ENCODE data around the gene ADAM12. TPM values are rescaled to one million over a fixed set of nuclear protein-coding genes. Genes with fewer than 3 reads are reported as not detected.

ADAM12 gene
- total and polyA plus RNA-seq, 10 of the 15 experiments (the other 5 are each of a cell fraction or from before 2014, with no cell fraction given) = under 0.01 to 0.62 (median 0.04) TPM; not detected in 5

GRCh38 chr10:125983656-125984055 lies 404.6 kb downstream of the ADAM12 start:
- in situ Hi-C loops (cut with MboI) (loop anchor here (5.0 kb wide), 1 partner anchor 524 kb away; no protein-coding TSS in a partner anchor), intact Hi-C loops (cut with micrococcal nuclease; ENCODE audit: unreplicated experiment) (loop anchor here (2.0 to 5.0 kb wide), 3 partner anchors 114 to 1871 kb away; no protein-coding TSS in a partner anchor)
- Histone ChIP-seq H3K27ac (ENCODE audit: control insufficient read depth, insufficient read depth) (no peak overlapping the region), H2AFZ (ENCODE audit: control insufficient read depth, low read depth, low read length) (no peak overlapping the region), H3K4me2 (ENCODE audit: control insufficient read depth, insufficient read depth) (no peak overlapping the region), H3K27me3 (replicated peaks in 1 of 2; ENCODE audit: control insufficient read depth in 2 of 2, insufficient read depth in 2 of 2, low read length in 1 of 2) (no peaks in the 10 kb centered on the region; a peak in 1 of 4 replicates), H3K4me1 (ENCODE audit: control insufficient read depth, insufficient read depth, low read length) (no peaks in the 10 kb centered on the region), H3K79me2 (ENCODE audit: control insufficient read depth, insufficient read depth, low read length) (no peaks in the 10 kb centered on the region), H3K9ac (ENCODE audit: control insufficient read depth, insufficient read depth, low read length) (no peak overlapping the region), H3K36me3 (ENCODE audit: control insufficient read depth in 2 of 2, insufficient read depth in 2 of 2, low read length in 1 of 2) (no peaks in the 10 kb centered on the region), H3K9me3 (replicated peaks; ENCODE audit: control insufficient read depth, insufficient read depth, low read length) (no peaks in the 10 kb centered on the region), H4K20me1 (ENCODE audit: control insufficient read depth, insufficient read depth) (no peaks in the 10 kb centered on the region), H3K4me3 (no peak overlapping the region)
- 13% methylated on average over 5 of the region's 5 CpGs for WGBS (ENCODE audit: insufficient coverage, insufficient replicate concordance, low lambda C conversion rate, missing lambda C conversion rate)
- no peak for ATAC-seq
- ChIA-PET SMC1A (ENCODE audit: uncharacterized antibody, unreplicated experiment) (interaction anchor here (1.0 to 2.8 kb wide), 3 partner anchors 114 to 520 kb away, joined by 3 to 13 read pairs (median 3); no protein-coding TSS in a partner anchor), POLR2A (no interaction called here), CTCF (interaction anchor here (2.1 to 4.2 kb wide), 2 partner anchors 520 to 614 kb away, joined by 12 to 18 read pairs; no protein-coding TSS in a partner anchor), RAD21 (ENCODE audit: unreplicated experiment) (interaction anchor here (1.5 kb wide), 1 partner anchor 520 kb away, joined by 3 read pairs; no protein-coding TSS in a partner anchor)
- no peak for FAIRE-seq
- DNase-seq (ENCODE audit: low read depth, low spot score) = no peak
- TF ChIP-seq, protein P1, sequence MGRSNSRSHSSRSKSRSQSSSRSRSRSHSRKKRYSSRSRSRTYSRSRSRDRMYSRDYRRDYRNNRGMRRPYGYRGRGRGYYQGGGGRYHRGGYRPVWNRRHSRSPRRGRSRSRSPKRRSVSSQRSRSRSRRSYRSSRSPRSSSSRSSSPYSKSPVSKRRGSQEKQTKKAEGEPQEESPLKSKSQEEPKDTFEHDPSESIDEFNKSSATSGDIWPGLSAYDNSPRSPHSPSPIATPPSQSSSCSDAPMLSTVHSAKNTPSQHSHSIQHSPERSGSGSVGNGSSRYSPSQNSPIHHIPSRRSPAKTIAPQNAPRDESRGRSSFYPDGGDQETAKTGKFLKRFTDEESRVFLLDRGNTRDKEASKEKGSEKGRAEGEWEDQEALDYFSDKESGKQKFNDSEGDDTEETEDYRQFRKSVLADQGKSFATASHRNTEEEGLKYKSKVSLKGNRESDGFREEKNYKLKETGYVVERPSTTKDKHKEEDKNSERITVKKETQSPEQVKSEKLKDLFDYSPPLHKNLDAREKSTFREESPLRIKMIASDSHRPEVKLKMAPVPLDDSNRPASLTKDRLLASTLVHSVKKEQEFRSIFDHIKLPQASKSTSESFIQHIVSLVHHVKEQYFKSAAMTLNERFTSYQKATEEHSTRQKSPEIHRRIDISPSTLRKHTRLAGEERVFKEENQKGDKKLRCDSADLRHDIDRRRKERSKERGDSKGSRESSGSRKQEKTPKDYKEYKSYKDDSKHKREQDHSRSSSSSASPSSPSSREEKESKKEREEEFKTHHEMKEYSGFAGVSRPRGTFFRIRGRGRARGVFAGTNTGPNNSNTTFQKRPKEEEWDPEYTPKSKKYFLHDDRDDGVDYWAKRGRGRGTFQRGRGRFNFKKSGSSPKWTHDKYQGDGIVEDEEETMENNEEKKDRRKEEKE (IDR thresholded peaks at IDR 0.05) = no peak
- TF ChIP-seq NBN (IDR thresholded peaks at IDR 0.05) (no peak), ZSCAN29 (IDR thresholded peaks at IDR 0.05) (no peak), NKRF (conservative IDR thresholded peaks at IDR 0.05) (no peak), RBBP5 (conservative IDR thresholded peaks at IDR 0.05) (no peak), ELK1 (IDR thresholded peaks at IDR 0.05; ENCODE audit: low read depth, low read length) (no peak), NFIC (IDR thresholded peaks at IDR 0.05; ENCODE audit: low read depth, low read length) (no peak)
- TF ChIP-seq, protein P2, sequence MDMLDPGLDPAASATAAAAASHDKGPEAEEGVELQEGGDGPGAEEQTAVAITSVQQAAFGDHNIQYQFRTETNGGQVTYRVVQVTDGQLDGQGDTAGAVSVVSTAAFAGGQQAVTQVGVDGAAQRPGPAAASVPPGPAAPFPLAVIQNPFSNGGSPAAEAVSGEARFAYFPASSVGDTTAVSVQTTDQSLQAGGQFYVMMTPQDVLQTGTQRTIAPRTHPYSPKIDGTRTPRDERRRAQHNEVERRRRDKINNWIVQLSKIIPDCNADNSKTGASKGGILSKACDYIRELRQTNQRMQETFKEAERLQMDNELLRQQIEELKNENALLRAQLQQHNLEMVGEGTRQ (IDR thresholded peaks at IDR 0.05; ENCODE audit: borderline replicate concordance, low read depth, low read length) = no peak
- no TSS peak for BruUV-seq (replicated peaks)

All from GM12878 (cell line).